ENCODE results near the gene SLC7A8. TPM values are rescaled to one million over a fixed set of nuclear protein-coding genes. Genes with fewer than 3 reads are reported as not detected.

The SLC7A8 gene
- total RNA-seq, 1 donor from 2014 or later = 4.7 TPM

DNA sequence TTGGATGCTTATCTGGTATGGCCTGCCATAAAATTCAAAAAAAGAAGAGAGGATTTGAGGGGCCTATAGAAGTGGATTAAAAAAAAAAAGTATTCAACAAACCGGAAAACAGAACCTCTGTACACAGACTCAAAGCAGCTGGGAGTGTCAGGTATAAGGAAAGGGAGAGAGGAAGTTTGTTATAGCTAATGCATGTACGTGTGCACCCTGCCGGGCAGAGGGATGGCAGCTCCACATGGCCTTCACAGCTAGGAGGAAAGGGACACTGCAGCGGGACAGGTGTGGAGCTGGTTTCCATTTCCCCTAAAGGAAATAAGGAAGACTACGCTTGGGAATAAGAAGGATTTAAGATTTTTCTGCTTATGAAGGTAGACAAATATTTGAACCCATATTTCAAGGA, 21.5 kb downstream of the SLC7A8 start:
- no peaks in the 10 kb centered on the region for H3K9me3 ChIP-seq (ENCODE audit: control insufficient read depth in 3 of 3, low read length in 3 of 3)
- H3K27ac ChIP-seq (ENCODE audit: low read depth, low read length) = peak overlapping the region; percentile 20
- no peaks in the 10 kb centered on the region for H3K27me3 ChIP-seq (ENCODE audit: control insufficient read depth in 3 of 3, insufficient read depth in 3 of 3, low read length in 3 of 3)
- H3K4me3 ChIP-seq (ENCODE audit: low read length in 3 of 3) = no peak overlapping the region
- peaks cover 12 to 14% (median 14%) of the 10 kb centered on the region in 3 donors for H3K4me1 ChIP-seq (ENCODE audit: control insufficient read depth in 3 of 3, insufficient read depth in 3 of 3, low read length in 3 of 3)
- no peak overlapping the region for H3K9ac ChIP-seq (ENCODE audit: low read depth in 1 of 3, low read length in 3 of 3)
- H3K36me3 ChIP-seq (ENCODE audit: control insufficient read depth in 3 of 3, insufficient read depth in 3 of 3, low read length in 3 of 3) = peaks cover 3 to 6% (median 4%) of the 10 kb centered on the region in 3 donors

DNA sequence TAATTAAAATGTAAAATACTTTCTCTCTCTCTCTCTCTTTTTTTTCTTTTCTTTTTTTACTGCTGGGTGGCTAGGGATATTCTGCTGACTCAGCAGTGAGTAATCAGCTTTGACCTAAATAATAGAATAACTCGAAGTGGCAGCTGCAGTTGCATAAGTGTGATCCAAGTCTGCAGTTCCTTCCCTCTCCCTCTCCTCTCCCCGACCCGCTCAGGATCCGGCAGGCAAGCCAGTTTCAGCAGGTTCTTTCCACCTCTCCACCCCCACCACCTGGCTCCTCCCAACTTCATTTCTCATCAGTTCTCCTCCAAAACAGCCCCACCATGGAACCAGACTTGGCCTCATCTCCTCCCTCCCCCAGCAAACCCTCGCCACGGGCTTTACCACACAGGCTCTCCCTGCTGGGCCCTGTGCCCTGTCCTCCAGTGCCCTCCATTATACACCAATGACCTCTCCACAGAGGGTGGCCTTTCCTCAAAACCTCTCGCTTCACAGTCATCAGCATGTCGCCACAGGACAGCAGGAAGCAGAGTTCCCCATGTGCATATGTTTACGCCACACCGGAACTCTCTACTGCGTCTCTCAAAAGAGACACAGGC, 22.4 kb downstream of the SLC7A8 start:
- H3K9me3 ChIP-seq (ENCODE audit: control insufficient read depth in 3 of 3, low read length in 3 of 3) = no peaks in the 10 kb centered on the region
- H3K9ac ChIP-seq (ENCODE audit: low read depth in 1 of 3, low read length in 3 of 3) = no peak overlapping the region
- no peak overlapping the region for H3K4me3 ChIP-seq (ENCODE audit: low read length in 3 of 3)
- H3K36me3 ChIP-seq (ENCODE audit: control insufficient read depth in 3 of 3, insufficient read depth in 3 of 3, low read length in 3 of 3) = peaks cover 3 to 6% (median 4%) of the 10 kb centered on the region in 3 donors
- H3K27me3 ChIP-seq (ENCODE audit: control insufficient read depth in 3 of 3, insufficient read depth in 3 of 3, low read length in 3 of 3) = no peaks in the 10 kb centered on the region
- H3K4me1 ChIP-seq (ENCODE audit: control insufficient read depth in 3 of 3, insufficient read depth in 3 of 3, low read length in 3 of 3) = peaks cover 12 to 18% (median 14%) of the 10 kb centered on the region in 3 donors
- H3K27ac ChIP-seq (ENCODE audit: low read depth, low read length) = peak overlapping the region; percentile 80

DNA sequence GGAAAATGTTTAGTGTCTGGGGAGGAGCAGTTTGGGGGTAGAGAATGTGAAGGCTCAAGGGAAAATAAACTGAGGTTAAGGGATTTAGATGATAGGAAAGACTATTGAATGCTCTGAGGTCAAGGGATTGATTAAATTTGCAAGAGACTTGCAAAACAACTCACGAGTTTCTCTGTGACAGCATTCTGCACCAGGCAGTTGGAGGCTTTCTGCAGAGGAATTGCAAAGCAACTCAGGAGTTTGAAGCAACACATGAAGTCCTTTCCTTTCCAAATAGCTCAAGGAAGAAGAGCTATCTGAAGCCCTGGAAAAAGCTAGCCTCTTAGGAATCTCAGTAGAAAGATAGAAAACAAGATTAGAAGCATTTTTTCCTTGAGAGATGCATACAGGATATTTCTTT, 23.9 kb downstream of the SLC7A8 start:
- Histone ChIP-seq H3K27me3 (ENCODE audit: control insufficient read depth in 3 of 3, insufficient read depth in 3 of 3, low read length in 3 of 3) (no peaks in the 10 kb centered on the region), H3K4me3 (ENCODE audit: low read length in 3 of 3) (no peak overlapping the region), H3K4me1 (ENCODE audit: control insufficient read depth in 3 of 3, insufficient read depth in 3 of 3, low read length in 3 of 3) (peaks cover 21 to 25% (median 24%) of the 10 kb centered on the region in 3 donors), H3K9me3 (ENCODE audit: control insufficient read depth in 3 of 3, low read length in 3 of 3) (no peaks in the 10 kb centered on the region), H3K36me3 (ENCODE audit: control insufficient read depth in 3 of 3, insufficient read depth in 3 of 3, low read length in 3 of 3) (peaks cover 3 to 4% (median 4%) of the 10 kb centered on the region in 3 donors), H3K27ac (ENCODE audit: low read depth, low read length) (no peak overlapping the region), H3K9ac (ENCODE audit: low read depth in 1 of 3, low read length in 3 of 3) (no peak overlapping the region)

DNA sequence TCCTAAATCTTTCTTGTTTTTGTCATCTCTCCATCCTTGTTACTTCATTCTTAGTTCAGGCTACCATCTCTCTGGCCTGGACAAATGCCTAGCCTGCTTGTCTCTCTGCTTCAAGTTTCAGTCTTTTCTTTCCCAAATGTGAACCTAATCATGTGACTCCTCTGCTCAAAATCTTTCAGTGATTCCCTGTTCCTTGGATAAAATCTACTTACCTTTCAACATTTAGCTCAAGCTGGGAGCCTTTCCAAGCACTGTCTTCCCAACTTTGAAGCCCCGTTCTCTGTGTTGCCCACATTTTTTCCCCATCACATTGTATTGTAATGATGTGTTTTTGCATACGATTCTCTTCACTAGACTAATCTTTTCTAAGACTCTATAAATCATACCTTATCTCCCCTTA, 24.7 kb downstream of the SLC7A8 start:
- Histone ChIP-seq H3K4me1 (ENCODE audit: control insufficient read depth in 3 of 3, insufficient read depth in 3 of 3, low read length in 3 of 3) (peaks cover 28 to 30% (median 30%) of the 10 kb centered on the region in 3 donors), H3K36me3 (ENCODE audit: control insufficient read depth in 3 of 3, insufficient read depth in 3 of 3, low read length in 3 of 3) (peaks cover 0 to 3% (median 2%) of the 10 kb centered on the region in 3 donors), H3K9me3 (ENCODE audit: control insufficient read depth in 3 of 3, low read length in 3 of 3) (no peaks in the 10 kb centered on the region), H3K27me3 (ENCODE audit: control insufficient read depth in 3 of 3, insufficient read depth in 3 of 3, low read length in 3 of 3) (no peaks in the 10 kb centered on the region), H3K27ac (ENCODE audit: low read depth, low read length) (no peak overlapping the region), H3K9ac (ENCODE audit: low read depth in 1 of 3, low read length in 3 of 3) (no peak overlapping the region), H3K4me3 (ENCODE audit: low read length in 3 of 3) (no peak overlapping the region)

DNA sequence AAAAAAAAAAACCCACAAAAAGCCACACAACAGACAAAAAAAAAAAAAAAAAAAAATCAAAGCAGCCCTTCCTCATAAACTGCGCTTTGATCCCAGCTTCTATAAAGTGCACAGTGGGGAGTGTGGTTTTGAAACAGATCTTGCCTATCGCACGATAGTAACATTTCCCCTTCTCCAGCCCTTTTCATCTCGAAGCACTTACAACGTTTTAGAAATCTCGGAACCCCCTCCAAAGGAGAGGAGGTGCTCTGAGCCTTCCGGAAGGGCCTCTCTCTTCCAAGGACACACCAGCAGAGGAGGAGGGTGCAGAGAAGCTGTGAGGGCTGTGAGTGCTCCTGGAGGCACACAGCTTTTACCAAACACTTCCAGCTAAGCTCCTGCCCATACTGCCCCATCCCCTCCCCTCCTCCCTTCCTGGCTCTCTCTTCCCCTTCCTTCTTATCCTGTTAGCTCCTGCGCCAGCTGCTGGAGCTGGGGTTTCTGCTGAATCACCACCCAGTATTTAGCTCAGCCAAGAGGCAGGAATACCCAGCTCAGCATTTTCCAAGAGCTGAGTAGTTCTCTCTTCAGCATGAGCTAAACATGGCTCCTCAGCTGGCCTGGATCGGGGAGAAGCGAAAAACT, 28.4 kb downstream of the SLC7A8 start:
- Histone ChIP-seq H3K36me3 (ENCODE audit: control insufficient read depth in 3 of 3, insufficient read depth in 3 of 3, low read length in 3 of 3) (no peaks in the 10 kb centered on the region), H3K27ac (ENCODE audit: low read depth, low read length) (peak overlapping the region; percentile 91), H3K4me3 (ENCODE audit: low read length in 3 of 3) (peak overlapping the region; percentile 64 to 85 (median 79)), H3K27me3 (ENCODE audit: control insufficient read depth in 3 of 3, insufficient read depth in 3 of 3, low read length in 3 of 3) (no peaks in the 10 kb centered on the region), H3K4me1 (ENCODE audit: control insufficient read depth in 3 of 3, insufficient read depth in 3 of 3, low read length in 3 of 3) (peaks cover 34 to 54% (median 46%) of the 10 kb centered on the region in 3 donors), H3K9me3 (ENCODE audit: control insufficient read depth in 3 of 3, low read length in 3 of 3) (no peaks in the 10 kb centered on the region), H3K9ac (ENCODE audit: low read depth in 1 of 3, low read length in 3 of 3) (peak overlapping the region; percentile 81 to 96 (median 88))

DNA sequence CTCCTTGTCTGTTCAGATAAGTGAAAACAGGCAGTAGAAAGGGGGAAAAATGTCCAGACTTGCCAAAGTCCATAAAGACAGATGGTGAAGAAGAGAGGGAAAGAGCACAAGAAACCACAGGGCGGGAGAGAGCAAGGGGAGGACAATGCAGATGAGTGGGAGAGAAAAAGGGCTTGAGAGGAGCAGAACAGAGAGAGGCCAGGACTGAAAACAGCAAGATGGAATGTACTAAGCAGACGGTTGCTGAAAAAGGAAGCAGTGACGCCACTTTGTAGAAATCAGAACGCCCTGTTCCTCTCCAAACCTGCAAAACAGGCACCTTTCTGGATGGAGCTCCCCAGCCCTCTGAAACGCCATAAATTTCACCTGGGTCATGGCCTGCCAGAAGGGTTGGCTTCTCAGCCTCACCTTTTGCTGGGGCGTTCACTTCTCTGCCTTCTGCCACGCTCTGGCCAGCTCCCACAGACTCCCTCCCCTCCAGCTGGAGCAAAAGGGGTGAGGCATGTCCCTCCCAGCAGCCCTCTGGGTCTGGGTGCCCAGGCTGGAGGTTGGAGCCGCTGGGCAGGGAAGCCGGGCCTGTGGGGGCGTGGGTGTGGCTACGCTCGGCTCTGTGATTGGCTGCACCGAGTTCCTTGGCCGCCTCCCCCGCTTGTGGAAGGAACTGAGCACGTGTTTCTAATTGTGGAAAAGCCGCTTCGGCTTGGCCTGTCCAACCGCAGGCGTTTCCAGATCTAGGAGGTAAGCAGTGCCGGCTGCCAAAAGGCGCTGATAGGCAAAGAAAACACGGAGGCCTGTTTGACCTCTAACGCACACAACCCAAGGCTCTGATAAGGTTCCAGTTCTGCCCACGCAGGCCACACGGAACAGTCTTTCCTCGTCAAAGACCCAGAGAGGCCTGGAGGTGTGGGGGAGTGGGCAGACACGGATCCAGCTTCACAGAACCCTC, 29.3 kb downstream of the SLC7A8 start:
- Histone ChIP-seq H3K36me3 (ENCODE audit: control insufficient read depth in 3 of 3, insufficient read depth in 3 of 3, low read length in 3 of 3) (no peaks in the 10 kb centered on the region), H3K4me1 (ENCODE audit: control insufficient read depth in 3 of 3, insufficient read depth in 3 of 3, low read length in 3 of 3) (peaks cover 37 to 60% (median 55%) of the 10 kb centered on the region in 3 donors), H3K9ac (ENCODE audit: low read depth in 1 of 3, low read length in 3 of 3) (peak overlapping the region; percentile 81 to 96 (median 88)), H3K4me3 (ENCODE audit: low read length in 3 of 3) (peak overlapping the region; percentile 64 to 85 (median 79)), H3K27ac (ENCODE audit: low read depth, low read length) (peak overlapping the region; percentile 91), H3K27me3 (ENCODE audit: control insufficient read depth in 3 of 3, insufficient read depth in 3 of 3, low read length in 3 of 3) (no peaks in the 10 kb centered on the region), H3K9me3 (ENCODE audit: control insufficient read depth in 3 of 3, low read length in 3 of 3) (no peaks in the 10 kb centered on the region)

DNA sequence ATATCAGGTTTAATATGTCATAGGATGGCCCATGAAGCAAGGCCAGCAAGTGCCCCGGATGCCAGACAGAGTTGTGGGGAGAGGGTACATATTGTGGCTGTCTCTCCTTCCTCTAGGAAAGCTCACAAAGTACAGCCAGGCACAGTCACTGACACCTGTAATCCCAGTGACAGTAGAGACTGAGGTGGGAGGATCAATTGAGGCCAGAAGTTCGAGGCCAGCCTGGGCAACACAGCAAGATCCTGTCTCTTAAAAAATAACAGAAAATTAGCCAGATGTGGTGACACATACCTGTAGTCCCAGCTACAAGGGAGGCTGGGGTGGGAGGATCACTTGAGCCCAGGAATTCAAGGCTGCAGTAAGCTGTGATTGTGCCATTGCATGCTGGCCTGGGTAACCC, 32.1 kb downstream of the SLC7A8 start:
- Histone ChIP-seq H3K27ac (ENCODE audit: low read depth, low read length) (peak overlapping the region; percentile 17), H3K9ac (ENCODE audit: low read depth in 1 of 3, low read length in 3 of 3) (peak overlapping the region in 1 of 3 donors; percentile 40), H3K9me3 (ENCODE audit: control insufficient read depth in 3 of 3, low read length in 3 of 3) (no peaks in the 10 kb centered on the region), H3K4me3 (ENCODE audit: low read length in 3 of 3) (no peak overlapping the region), H3K4me1 (ENCODE audit: control insufficient read depth in 3 of 3, insufficient read depth in 3 of 3, low read length in 3 of 3) (peaks cover 56 to 78% (median 72%) of the 10 kb centered on the region in 3 donors), H3K27me3 (ENCODE audit: control insufficient read depth in 3 of 3, insufficient read depth in 3 of 3, low read length in 3 of 3) (no peaks in the 10 kb centered on the region), H3K36me3 (ENCODE audit: control insufficient read depth in 3 of 3, insufficient read depth in 3 of 3, low read length in 3 of 3) (no peaks in the 10 kb centered on the region)

DNA sequence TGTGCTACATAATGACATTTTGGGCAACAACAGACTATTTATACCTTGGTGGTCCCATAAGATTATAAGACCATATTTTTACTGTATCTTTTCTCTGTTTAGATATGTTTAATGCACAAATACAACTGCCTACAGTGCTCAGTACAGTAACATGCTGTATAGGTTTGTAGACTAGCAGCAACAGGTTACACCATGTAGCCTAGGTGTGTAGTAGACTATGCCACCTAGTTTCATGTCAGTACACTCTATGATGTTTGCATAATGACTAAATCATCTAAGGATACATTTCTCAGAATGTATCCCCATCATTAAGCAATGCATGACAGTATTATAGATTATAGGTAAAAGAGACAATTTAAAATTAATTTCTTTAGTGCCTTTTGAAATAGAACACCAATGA, 33.7 kb downstream of the SLC7A8 start:
- no peaks in the 10 kb centered on the region for H3K27me3 ChIP-seq (ENCODE audit: control insufficient read depth in 3 of 3, insufficient read depth in 3 of 3, low read length in 3 of 3)
- H3K4me1 ChIP-seq (ENCODE audit: control insufficient read depth in 3 of 3, insufficient read depth in 3 of 3, low read length in 3 of 3) = peaks cover 57 to 80% (median 70%) of the 10 kb centered on the region in 3 donors
- no peaks in the 10 kb centered on the region for H3K36me3 ChIP-seq (ENCODE audit: control insufficient read depth in 3 of 3, insufficient read depth in 3 of 3, low read length in 3 of 3)
- H3K9me3 ChIP-seq (ENCODE audit: control insufficient read depth in 3 of 3, low read length in 3 of 3) = no peaks in the 10 kb centered on the region
- H3K9ac ChIP-seq (ENCODE audit: low read depth in 1 of 3, low read length in 3 of 3) = no peak overlapping the region
- H3K27ac ChIP-seq (ENCODE audit: low read depth, low read length) = peak overlapping the region; percentile 8
- H3K4me3 ChIP-seq (ENCODE audit: low read length in 3 of 3) = no peak overlapping the region

DNA sequence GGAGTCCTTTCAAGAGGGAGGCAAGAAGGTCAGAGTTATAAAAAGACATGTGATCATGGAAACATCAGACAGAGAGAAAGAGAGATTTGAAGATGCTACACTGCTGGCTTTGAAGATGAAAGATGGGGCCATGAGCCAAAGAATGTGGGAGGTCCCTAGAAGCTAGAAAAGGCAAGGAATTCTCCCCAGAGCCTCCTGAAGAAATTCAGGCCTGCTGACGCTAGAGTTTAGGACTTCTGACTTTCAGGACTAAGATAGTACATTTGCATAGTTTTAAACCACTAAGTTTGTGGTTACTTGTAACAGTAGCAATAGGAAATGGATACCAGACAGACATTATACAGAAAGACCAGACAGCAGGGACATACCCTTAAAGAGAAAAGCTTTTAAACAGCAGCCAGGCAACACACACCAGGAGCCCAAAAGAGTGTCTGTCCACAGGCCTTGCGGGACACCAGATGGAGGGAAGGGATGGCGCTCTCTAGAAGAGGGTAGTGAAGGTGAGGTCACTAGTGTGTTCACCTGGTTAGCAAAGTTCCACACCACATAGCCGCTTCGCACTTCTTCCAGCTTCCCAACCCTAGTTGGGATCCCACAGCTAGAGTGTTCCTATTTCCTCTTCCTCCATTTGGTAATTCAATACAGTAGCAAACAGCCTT, 34.7 kb downstream of the SLC7A8 start:
- Histone ChIP-seq H3K9me3 (ENCODE audit: control insufficient read depth in 3 of 3, low read length in 3 of 3) (no peaks in the 10 kb centered on the region), H3K36me3 (ENCODE audit: control insufficient read depth in 3 of 3, insufficient read depth in 3 of 3, low read length in 3 of 3) (no peaks in the 10 kb centered on the region), H3K9ac (ENCODE audit: low read depth in 1 of 3, low read length in 3 of 3) (no peak overlapping the region), H3K4me3 (ENCODE audit: low read length in 3 of 3) (no peak overlapping the region), H3K4me1 (ENCODE audit: control insufficient read depth in 3 of 3, insufficient read depth in 3 of 3, low read length in 3 of 3) (peaks cover 52 to 79% (median 70%) of the 10 kb centered on the region in 3 donors), H3K27me3 (ENCODE audit: control insufficient read depth in 3 of 3, insufficient read depth in 3 of 3, low read length in 3 of 3) (no peaks in the 10 kb centered on the region), H3K27ac (ENCODE audit: low read depth, low read length) (peak overlapping the region; percentile 8)

All from skeletal muscle tissue (tissue), 4 donors.